HG03558 (cell line): ENCODE measurements around the gene PCDHGA11.
A peak's percentile ranks its signal among the peaks of the same experiment; 100 is the strongest.
"Not testable (repeated sequence)": the region's sequence is repeated elsewhere in the genome, so short reads cannot be mapped to it uniquely, and the experiment has no call there.

ENCODE experiments used
- ATAC-seq: cut with Tn5 transposase; IDR thresholded peaks from one replicate; pipeline ENCODE4 v1.9.1; 2021; ENCODE audit warnings: moderate number of reproducible peaks; ENCODE audit not compliant: unreplicated experiment; ENCODE audit errors: extremely low read depth

Gene PCDHGA11

DNA sequence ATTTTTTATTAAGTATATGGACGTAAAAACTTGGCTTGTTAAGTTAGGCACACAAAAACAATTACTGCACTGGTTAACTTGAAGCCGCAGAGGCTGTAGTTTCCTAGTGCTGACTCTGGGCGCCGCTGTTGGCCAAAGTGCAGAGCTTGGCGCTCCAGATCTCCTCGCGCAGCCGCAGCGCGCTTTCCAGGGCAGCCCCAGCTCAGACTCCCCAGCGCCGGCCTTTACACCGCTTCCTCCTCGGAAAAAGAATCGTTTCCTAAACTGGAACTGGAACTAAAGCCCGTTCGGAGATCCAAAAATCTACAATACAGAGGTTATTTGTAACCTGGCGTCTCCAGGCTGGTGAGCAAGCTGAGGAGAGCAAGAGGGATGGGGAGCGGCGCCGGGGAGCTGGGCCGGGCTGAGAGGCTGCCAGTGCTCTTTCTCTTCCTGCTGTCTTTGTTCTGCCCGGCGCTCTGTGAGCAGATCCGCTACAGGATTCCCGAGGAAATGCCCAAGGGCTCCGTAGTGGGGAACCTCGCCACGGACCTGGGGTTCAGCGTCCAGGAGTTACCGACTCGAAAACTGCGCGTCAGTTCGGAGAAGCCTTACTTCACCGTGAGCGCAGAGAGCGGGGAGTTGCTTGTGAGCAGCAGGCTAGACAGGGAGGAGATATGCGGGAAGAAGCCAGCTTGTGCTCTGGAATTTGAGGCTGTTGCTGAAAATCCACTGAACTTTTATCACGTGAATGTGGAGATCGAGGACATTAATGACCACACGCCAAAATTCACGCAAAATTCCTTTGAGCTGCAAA lies 22.9 kb upstream of the PCDHGA11 start, which contains the start of gene PCDHGB5:
Gene PCDHGB5 (plus strand): TSS at position 192 of the 796 bp plus-strand sequence. CDS start 181 bp downstream, at position 373.
- ATAC-seq, result not testable (repeated sequence)

DNA sequence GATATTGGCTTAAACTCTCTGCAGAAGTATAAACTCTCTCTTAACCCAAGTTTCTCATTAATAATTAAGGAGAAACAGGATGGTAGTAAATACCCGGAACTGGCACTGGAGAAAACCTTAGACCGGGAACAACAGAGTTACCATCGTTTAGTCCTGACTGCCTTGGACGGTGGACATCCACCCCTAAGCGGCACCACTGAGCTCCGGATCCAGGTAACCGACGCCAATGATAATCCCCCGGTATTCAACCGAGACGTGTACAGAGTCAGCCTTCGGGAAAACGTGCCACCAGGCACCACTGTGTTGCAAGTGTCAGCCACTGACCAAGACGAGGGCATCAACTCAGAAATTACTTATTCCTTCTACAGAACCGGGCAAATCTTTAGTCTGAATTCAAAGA lies 22.2 kb upstream of the PCDHGA11 start:
- ATAC-seq, result no peak

DNA sequence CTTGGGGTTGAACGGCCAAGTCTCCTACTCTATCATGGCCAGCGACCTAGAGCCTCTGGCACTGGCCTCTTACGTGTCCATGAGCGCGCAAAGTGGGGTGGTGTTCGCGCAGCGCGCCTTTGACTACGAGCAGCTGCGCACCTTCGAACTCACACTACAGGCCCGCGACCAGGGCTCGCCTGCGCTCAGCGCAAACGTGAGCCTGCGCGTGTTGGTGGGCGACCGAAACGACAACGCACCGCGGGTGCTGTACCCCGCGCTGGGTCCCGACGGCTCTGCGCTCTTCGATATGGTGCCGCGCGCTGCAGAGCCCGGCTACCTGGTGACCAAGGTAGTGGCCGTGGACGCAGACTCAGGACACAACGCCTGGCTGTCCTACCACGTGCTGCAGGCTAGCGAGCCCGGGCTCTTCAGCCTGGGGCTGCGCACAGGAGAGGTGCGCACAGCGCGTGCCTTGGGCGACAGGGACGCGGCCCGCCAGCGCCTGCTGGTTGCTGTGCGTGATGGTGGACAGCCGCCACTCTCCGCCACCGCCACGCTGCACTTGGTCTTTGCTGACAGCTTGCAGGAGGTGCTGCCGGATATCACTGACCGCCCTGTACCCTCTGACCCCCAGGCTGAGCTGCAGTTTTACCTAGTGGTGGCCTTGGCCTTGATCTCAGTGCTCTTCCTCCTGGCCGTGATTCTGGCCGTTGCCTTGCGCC lies 21.1 kb upstream of the PCDHGA11 start:
- no peak for ATAC-seq

DNA sequence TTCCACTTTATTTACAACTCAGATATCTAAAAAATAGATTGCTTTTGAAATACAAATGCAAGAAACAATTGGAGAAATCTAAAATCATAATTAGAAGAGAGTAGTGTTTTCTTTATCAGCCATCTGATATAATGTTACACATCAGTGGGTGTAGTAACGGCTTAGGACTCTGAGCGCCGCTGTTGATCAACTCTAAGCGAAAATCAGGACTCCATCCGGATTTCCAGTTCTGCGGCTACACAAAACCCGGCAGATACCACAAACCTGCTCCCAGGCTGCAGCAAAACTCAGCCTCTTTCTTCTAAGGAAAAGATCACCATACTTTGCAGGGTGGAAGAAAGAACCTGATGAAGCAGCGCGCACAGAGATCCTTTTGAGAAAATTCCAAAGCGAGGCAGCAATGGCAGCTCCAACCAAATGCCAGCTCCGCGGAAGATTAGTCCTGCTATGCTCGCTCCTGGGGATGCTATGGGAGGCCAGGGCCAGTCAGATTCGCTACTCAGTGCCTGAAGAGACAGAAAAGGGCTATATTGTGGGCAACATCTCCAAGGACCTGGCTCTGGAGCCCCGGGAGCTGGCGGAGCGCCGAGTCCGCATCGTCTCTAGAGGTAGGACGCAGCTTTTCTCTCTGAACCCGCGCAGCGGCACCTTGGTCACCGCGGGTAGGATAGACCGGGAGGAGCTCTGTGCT lies 18.2 kb upstream of the PCDHGA11 start, which contains the start of gene PCDHGA9:
Gene PCDHGA9 (plus strand): TSS at position 226 of the 691 bp plus-strand sequence. CDS start 175 bp downstream, at position 401.
- no peak for ATAC-seq

DNA sequence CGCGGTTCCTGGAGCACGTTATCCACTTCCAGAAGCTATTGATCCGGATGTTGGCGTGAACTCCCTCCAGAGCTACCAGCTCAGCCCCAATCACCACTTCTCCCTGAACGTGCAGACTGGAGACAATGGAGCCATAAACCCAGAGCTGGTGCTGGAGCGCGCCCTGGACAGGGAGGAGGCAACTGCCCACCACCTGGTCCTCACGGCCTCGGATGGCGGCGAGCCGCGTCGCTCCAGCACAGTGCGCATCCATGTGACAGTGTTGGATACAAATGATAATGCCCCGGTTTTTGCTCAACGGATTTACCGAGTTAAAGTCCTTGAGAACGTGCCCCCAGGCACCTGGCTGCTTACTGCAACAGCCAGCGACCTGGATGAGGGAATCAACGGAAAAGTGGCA lies 17.5 kb upstream of the PCDHGA11 start:
- ATAC-seq, result no peak

DNA sequence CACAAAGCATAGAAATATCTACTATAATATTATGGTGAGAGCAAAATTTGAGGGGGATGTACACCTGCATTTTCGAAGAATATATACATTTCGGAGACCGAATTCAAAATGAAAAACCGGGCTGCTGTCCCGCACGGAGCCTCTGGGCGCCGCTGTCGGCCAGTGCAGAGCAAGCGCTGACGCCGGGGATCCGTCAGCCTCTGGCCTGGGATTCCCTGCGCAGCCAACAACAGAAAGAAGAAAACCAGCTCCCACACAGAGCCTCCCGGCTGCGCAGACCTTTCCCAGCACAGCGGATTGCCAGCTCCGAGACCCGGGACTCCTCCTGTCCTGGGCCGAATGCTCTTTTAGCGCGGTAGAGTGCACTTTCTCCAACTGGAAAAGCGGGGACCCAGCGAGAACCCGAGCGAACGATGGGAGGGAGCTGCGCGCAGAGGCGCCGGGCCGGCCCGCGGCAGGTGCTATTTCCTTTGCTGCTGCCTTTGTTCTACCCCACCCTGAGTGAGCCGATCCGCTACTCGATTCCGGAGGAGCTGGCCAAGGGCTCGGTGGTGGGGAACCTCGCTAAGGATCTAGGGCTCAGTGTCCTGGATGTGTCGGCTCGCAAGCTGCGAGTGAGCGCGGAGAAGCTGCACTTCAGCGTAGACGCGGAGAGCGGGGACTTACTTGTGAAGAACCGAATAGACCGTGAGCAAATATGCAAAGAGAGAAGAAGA lies 12.9 kb upstream of the PCDHGA11 start, which contains the start of gene PCDHGB6:
Gene PCDHGB6 (plus strand): TSS at position 232 of the 716 bp plus-strand sequence. CDS start 182 bp downstream, at position 414.
- not testable (repeated sequence) for ATAC-seq

DNA sequence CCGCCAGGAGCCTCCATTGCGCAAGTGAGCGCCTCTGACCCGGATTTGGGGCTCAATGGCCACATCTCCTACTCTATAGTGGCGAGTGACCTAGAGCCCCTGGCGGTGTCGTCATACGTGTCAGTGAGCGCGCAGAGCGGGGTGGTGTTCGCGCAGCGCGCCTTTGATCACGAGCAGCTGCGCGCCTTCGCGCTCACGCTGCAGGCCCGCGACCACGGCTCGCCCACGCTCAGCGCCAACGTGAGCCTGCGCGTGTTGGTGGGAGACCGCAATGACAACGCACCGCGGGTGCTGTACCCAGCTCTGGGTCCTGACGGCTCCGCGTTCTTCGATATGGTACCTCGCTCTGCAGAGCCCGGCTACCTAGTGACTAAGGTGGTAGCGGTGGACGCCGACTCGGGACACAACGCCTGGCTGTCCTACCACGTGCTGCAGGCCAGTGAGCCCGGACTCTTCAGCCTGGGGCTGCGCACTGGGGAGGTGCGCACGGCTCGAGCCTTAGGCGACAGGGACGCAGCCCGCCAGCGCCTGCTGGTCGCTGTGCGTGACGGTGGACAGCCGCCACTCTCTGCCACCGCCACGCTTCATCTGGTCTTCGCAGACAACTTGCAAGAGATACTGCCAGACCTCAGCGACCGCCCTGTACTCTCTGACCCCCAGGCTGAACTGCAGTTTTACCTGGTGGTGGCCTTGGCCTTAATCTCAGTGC lies 11.1 kb upstream of the PCDHGA11 start:
- ATAC-seq, result no peak

DNA sequence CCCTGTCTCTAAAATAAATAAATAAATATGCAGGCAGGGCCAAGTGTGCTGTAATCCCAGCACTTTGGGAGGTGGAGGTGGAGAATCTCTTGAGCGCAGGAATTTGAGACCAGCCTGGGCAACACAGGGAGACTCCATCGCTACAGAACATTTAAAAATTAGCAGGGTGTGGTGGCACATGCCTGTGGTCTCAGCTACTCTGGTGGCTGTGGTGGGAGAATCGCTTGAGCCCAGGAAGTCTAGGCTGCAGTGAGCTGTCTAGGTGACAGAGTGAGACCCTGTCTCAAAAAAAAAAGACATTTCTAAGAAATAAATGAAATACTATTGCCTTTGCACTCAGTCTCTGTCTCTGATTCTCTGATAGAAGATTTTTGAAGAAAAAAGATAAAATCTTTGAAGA lies 9.3 kb upstream of the PCDHGA11 start:
- ATAC-seq, result no peak

DNA sequence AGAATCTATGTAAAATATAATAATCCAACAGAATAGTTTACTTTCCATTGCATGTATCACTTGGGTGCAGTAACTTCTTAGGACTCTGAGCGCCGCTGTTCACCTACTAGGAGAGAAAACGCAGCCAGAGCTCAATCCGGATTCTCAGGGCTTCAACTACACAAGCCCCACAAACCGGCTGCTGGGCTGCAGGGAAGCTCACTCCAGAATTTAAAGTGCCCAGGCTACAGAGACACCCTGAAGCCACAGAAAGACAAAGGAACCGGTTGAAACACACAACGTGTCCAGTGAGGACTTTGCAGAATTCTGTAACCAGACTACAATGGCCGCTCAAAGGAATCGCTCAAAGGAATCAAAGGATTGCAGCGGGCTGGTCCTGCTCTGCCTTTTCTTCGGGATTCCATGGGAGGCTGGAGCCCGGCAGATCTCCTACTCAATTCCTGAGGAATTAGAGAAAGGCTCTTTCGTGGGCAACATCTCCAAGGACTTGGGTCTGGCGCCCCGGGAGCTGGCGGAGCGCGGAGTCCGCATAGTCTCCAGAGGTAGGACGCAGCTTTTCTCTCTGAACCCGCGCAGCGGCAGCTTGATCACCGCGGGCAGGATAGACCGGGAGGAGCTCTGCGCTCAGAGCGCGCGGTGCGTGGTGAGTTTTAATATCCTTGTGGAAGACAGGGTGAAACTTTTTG lies 7.9 kb upstream of the PCDHGA11 start, which contains the start of gene PCDHGA10:
Gene PCDHGA10 (plus strand): TSS at position 134 of the 686 bp plus-strand sequence. CDS start 189 bp downstream, at position 323.
- peak; percentile 62 for ATAC-seq

DNA sequence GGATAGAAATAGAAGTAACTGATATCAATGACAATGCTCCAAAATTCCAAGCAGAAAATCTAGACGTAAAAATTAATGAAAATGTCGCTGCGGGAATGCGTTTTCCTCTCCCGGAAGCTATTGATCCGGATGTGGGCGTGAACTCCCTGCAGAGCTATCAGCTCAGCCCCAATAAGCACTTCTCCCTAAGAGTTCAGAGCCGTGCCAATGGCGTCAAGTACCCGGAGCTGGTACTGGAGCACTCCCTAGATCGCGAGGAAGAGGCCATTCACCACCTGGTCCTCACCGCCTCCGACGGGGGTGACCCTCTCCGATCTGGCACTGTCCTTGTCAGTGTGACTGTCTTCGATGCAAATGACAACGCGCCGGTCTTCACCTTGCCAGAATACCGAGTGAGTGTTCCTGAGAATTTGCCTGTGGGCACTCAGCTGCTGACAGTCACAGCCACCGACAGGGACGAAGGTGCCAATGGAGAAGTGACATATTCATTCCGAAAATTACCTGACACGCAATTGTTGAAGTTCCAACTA lies 7.2 kb upstream of the PCDHGA11 start:
- ATAC-seq, result no peak

DNA sequence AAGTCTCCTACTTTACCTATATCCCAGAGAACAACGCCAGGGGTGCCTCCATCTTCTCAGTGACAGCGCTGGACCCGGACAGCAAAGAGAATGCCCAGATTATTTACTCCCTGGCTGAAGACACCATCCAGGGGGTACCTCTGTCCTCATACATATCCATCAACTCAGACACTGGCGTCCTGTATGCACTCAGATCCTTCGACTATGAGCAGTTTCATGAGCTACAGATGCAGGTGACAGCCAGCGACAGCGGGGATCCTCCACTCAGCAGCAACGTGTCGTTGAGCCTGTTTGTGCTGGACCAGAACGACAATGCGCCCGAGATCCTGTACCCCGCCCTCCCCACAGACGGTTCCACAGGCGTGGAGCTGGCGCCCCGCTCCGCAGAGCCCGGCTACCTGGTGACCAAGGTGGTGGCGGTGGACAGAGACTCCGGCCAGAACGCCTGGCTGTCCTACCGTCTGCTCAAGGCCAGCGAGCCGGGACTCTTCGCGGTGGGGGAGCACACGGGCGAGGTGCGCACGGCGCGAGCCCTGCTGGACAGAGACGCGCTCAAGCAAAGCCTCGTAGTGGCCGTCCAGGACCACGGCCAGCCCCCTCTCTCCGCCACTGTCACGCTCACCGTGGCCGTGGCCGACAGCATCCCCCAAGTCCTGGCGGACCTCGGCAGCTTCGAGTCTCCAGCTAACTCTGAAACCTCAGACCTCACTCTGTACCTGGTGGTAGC lies 6.1 kb upstream of the PCDHGA11 start:
- ATAC-seq, result not testable (repeated sequence)

DNA sequence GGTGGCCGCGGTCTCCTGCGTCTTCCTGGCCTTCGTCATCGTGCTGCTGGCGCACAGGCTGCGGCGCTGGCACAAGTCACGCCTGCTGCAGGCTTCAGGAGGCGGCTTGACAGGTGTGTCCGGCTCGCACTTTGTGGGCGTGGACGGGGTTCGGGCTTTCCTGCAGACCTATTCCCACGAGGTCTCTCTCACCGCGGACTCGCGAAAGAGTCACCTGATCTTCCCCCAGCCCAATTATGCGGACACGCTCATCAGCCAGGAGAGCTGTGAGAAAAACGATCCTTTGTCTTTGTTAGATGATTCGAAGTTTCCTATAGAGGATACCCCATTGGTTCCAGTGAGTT lies 5.6 kb upstream of the PCDHGA11 start:
- ATAC-seq, result not testable (repeated sequence)

DNA sequence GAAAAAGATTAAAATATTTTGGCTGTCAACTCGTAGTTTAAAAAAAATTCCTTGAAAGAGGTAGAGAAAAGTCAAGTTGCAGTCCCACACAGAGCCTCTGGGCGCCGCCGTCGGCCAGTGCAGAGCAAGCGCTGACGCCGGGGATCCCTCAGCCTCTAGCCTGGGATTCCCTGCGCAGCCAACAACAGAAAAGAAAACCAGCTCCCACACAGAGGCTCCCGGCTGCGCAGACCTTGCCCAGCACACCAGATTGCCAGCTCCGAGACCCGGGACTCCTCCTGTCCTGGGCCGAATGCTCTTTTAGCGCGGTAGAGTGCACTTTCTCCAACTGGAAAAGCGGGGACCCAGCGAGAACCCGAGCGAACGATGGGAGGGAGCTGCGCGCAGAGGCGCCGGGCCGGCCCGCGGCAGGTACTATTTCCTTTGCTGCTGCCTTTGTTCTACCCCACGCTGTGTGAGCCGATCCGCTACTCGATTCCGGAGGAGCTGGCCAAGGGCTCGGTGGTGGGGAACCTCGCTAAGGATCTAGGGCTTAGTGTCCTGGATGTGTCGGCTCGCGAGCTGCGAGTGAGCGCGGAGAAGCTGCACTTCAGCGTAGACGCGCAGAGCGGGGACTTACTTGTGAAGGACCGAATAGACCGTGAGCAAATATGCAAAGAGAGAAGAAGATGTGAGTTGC lies 3.2 kb upstream of the PCDHGA11 start, which contains the start of gene PCDHGB7:
Gene PCDHGB7 (plus strand): TSS at position 184 of the 679 bp plus-strand sequence. CDS start 183 bp downstream, at position 367.
- ATAC-seq, result peak; percentile 39

DNA sequence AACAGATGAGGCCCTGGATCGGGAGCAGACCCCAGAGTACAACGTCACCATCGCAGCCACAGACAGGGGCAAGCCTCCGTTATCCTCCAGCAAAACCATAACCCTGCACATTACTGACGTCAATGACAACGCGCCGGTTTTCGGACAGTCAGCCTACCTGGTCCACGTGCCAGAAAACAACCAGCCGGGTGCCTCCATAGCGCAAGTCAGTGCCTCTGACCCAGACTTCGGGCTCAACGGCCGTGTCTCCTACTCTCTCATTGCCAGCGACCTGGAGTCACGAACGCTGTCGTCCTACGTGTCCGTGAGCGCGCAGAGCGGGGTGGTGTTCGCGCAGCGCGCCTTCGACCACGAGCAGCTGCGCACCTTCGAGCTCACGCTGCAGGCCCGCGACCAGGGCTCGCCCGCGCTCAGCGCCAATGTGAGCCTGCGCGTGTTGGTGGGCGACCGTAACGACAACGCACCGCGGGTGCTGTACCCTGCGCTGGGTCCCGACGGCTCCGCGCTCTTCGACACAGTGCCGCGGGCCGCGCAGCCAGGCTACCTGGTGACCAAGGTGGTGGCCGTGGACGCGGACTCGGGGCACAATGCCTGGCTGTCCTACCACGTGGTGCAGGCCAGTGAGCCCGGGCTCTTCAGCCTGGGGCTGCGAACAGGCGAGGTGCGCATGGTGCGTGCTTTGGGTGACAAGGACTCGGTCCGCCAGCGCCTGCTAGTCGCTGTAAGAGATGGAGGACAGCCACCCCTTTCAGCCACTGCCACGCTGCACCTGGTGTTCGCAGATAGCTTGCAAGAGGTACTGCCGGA lies 1.6 kb upstream of the PCDHGA11 start:
- no peak for ATAC-seq

DNA sequence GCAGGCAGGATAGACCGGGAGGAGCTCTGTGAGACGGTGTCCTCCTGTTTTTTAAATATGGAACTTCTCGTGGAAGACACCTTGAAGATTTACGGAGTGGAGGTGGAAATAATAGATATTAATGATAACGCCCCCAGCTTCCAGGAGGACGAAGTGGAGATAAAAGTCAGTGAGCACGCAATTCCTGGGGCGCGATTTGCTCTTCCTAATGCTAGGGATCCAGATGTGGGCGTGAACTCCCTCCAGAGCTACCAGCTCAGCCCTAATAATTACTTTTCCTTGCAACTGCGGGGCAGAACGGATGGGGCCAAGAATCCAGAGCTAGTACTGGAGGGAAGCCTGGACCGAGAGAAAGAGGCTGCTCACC lies 621 bp downstream of the PCDHGA11 start:
- no peak for ATAC-seq

DNA sequence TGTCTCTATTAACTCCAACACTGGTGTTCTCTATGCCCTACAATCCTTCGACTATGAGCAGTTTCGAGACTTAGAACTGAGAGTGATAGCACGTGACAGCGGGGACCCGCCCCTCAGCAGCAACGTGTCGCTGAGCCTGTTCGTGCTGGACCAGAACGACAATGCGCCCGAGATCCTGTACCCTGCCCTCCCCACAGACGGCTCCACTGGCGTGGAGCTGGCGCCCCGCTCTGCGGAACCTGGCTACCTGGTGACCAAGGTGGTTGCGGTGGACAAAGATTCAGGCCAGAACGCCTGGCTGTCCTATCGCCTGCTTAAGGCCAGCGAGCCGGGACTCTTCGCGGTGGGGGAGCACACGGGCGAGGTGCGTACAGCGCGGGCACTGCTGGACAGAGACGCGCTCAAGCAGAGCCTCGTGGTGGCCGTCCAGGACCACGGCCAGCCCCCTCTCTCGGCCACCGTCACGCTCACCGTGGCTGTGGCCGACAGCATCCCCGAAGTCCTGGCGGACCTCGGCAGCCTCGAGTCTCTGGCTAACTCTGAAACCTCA lies 2.0 kb downstream of the PCDHGA11 start:
- ATAC-seq, result no peak
